ENCODE measurements around the gene SMC3. TPM values are rescaled to one million over a fixed set of nuclear protein-coding genes. Genes with fewer than 3 reads are reported as not detected.
A peak's percentile ranks its signal among the peaks of the same experiment; 100 is the strongest.

Gene SMC3
- total RNA-seq, 1 experiment from 2014 or later = 64.3 TPM

- ChIA-PET POLR2A (no interaction called here), RAD21 (ENCODE audit: low non-redundant PET in 1 of 2, low total read pairs in 2 of 2, uncharacterized antibody in 2 of 2, unreplicated experiment in 2 of 2) (no interaction called here), CTCF (no interaction called here)
- H3K9ac ChIP-seq (ENCODE audit: low read length) = peak overlapping the region; percentile 43
- peak overlapping the region; percentile 12; the same call in 1 of the 2 replicates for H3K27ac ChIP-seq (ENCODE audit: low read depth, low read length)
- no peaks in the 10 kb centered on the region for H3K27me3 ChIP-seq (ENCODE audit: insufficient read depth, low read length)
- no peaks in the 10 kb centered on the region for H3K9me2 ChIP-seq (ENCODE audit: insufficient read depth)
- peak; percentile 71 for ATAC-seq
- H3K4me1 ChIP-seq (ENCODE audit: control insufficient read depth in 1 of 2, insufficient read depth in 2 of 2, low read length in 2 of 2) = peaks cover 31 to 44% of the 10 kb centered on the region in 2 experiments
- no peaks in the 10 kb centered on the region for H3K79me2 ChIP-seq (ENCODE audit: insufficient read depth, low read length)
- no peak for DNase-seq (ENCODE audit: low read depth, low spot score)
- H3K4me2 ChIP-seq (ENCODE audit: low read length) = peak overlapping the region; percentile 75
- H3K4me3 ChIP-seq (replicated peaks in 1 of 2; ENCODE audit: low read depth in 1 of 2, low read length in 2 of 2) = peak overlapping the region; percentile 8 to 31; a peak in 3 of 4 replicates
- H3K9me3 ChIP-seq (ENCODE audit: control insufficient read depth in 1 of 2, insufficient read depth in 1 of 2, low read depth in 1 of 2, low read length in 2 of 2) = no peaks in the 10 kb centered on the region
- TF ChIP-seq EZH2phosphoT487 (IDR thresholded peaks at IDR 0.05; ENCODE audit: borderline replicate concordance) = no peak
- no peak for TF ChIP-seq ZBTB33 (IDR thresholded peaks at IDR 0.05; ENCODE audit: extremely low read depth, insufficient replicate concordance, low read length)
- TF ChIP-seq, protein P1, sequence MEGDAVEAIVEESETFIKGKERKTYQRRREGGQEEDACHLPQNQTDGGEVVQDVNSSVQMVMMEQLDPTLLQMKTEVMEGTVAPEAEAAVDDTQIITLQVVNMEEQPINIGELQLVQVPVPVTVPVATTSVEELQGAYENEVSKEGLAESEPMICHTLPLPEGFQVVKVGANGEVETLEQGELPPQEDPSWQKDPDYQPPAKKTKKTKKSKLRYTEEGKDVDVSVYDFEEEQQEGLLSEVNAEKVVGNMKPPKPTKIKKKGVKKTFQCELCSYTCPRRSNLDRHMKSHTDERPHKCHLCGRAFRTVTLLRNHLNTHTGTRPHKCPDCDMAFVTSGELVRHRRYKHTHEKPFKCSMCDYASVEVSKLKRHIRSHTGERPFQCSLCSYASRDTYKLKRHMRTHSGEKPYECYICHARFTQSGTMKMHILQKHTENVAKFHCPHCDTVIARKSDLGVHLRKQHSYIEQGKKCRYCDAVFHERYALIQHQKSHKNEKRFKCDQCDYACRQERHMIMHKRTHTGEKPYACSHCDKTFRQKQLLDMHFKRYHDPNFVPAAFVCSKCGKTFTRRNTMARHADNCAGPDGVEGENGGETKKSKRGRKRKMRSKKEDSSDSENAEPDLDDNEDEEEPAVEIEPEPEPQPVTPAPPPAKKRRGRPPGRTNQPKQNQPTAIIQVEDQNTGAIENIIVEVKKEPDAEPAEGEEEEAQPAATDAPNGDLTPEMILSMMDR (IDR thresholded peaks at IDR 0.05 in 2 of 3, conservative IDR thresholded peaks at IDR 0.05 in 1 of 3; ENCODE audit: borderline replicate concordance in 1 of 3, insufficient read depth in 1 of 3, low read depth in 2 of 3, low read length in 2 of 3) = peak in 2 of 3 experiments; percentile 41 to 56; a peak in 3 of 6 replicates
- no peak for TF ChIP-seq YY1 (IDR thresholded peaks at IDR 0.05; ENCODE audit: extremely low read depth, insufficient replicate concordance, low read depth, low read length)
- BruUV-seq (replicated peaks) = no TSS peak
- peak overlapping the region; percentile 28 for H2AFZ ChIP-seq (ENCODE audit: low read depth, low read length, poor library complexity, severe bottlenecking)
- intact Hi-C loops (cut with micrococcal nuclease) = loop anchor here (10.0 kb wide), 1 partner anchor 121 kb away; no protein-coding TSS in a partner anchor
- no peaks in the 10 kb centered on the region for H3K36me3 ChIP-seq (ENCODE audit: control insufficient read depth in 1 of 2, insufficient read depth in 2 of 2, low read length in 2 of 2)
- H4K20me1 ChIP-seq (ENCODE audit: insufficient read depth) = no peaks in the 10 kb centered on the region
These were observed 31.3 kb upstream of the SMC3 start for GRCh38 chr10:110535958-110536891.

Data from HCT116 (cell line).